HepG2 (cell line): ENCODE data around the gene FRMD1. TPM values are rescaled to one million over a fixed set of nuclear protein-coding genes. Genes with fewer than 3 reads are reported as not detected.
A peak's percentile ranks its signal among the peaks of the same experiment; 100 is the strongest.

Experiments used
- ARNT ChIP-seq: fragments of 450-650 bp; IDR thresholded peaks from 2 replicates; pipeline ENCODE4 v1.6.1; 2017
- CCAR2 ChIP-seq: fragments of 200-400 bp; formaldehyde crosslinking; optimal IDR thresholded peaks from 2 replicates; pipeline ENCODE3; 2018; ENCODE audit warnings: low read depth, mild to moderate bottlenecking, low read length, moderate library complexity
- CREBL2 ChIP-seq: sonication (generic); formaldehyde crosslinking; IDR thresholded peaks from 2 replicates; pipeline ENCODE4 v1.8.1; 2023; ENCODE audit warnings: missing genetic modification reagents, mild to moderate bottlenecking, borderline replicate concordance
- DBP ChIP-seq: sonication (generic); formaldehyde crosslinking; IDR thresholded peaks from 2 replicates; pipeline ENCODE4 v1.4.0; 2020; ENCODE audit warnings: missing genetic modification reagents; ENCODE audit errors: not compliant biosample characterization
- DMAP1 ChIP-seq: IDR thresholded peaks from 2 replicates; pipeline ENCODE4 v1.6.1; 2016
- E2F5 ChIP-seq: sonication (generic); formaldehyde crosslinking; conservative IDR thresholded peaks from 2 replicates; pipeline ENCODE4 v1.4.0; 2020; ENCODE audit warnings: missing genetic modification reagents
- FOXP1 ChIP-seq, 2 experiments: fragments of 450-650 bp in 1 of 2; IDR thresholded peaks; 2 replicates each; pipeline ENCODE4 v1.6.1; 2017 to 2018; ENCODE audit warnings: antibody characterized with exemption in 1 of 2
- GABPB1 ChIP-seq: IDR thresholded peaks from 2 replicates; pipeline ENCODE4 v1.6.1; 2016; ENCODE audit warnings: mild to moderate bottlenecking, missing genetic modification reagents, moderate library complexity, missing compliant biosample characterization
- ISX ChIP-seq: sonication (generic); formaldehyde crosslinking; conservative IDR thresholded peaks from 2 replicates; pipeline ENCODE4 v1.5.0; 2020; ENCODE audit warnings: missing genetic modification reagents
- LCORL ChIP-seq, 2 experiments: fragments of 450-650 bp in 1 of 2; sonication (generic) in 1 of 2; formaldehyde crosslinking in 1 of 2; IDR thresholded peaks; 2 replicates each; pipeline versions ENCODE4 v1.5.0 to v1.6.1; 2017 to 2020; ENCODE audit warnings: antibody characterized with exemption in 1 of 2, missing genetic modification reagents in 1 of 2
- NBN ChIP-seq: fragments of 450-650 bp; conservative IDR thresholded peaks from 2 replicates; pipeline ENCODE4 v1.6.1; 2017
- PAXIP1 ChIP-seq: sonication (generic); formaldehyde crosslinking; conservative IDR thresholded peaks from 2 replicates; pipeline ENCODE4 v1.4.0; 2020; ENCODE audit warnings: mild to moderate bottlenecking, missing genetic modification reagents, moderate library complexity
- RBAK ChIP-seq: sonication (generic); formaldehyde crosslinking; IDR thresholded peaks from 2 replicates; pipeline ENCODE4 v1.5.1; 2020; ENCODE audit warnings: mild to moderate bottlenecking, missing genetic modification reagents
- SOX6 ChIP-seq, 2 experiments: fragments of 450-650 bp in 1 of 2; sonication (generic) in 1 of 2; formaldehyde crosslinking in 1 of 2; IDR thresholded peaks; 2 replicates each; pipeline versions ENCODE4 v1.4.0 to v1.6.1; 2017 to 2020; ENCODE audit warnings: antibody characterized with exemption in 1 of 2, mild to moderate bottlenecking in 1 of 2, missing genetic modification reagents in 1 of 2
- SRY ChIP-seq: sonication (generic); formaldehyde crosslinking; IDR thresholded peaks from 2 replicates; pipeline ENCODE4 v1.8.0; 2022; ENCODE audit warnings: mild to moderate bottlenecking, missing genetic modification reagents
- TRIM22 ChIP-seq: fragments of 450-650 bp; IDR thresholded peaks from 2 replicates; pipeline ENCODE4 v1.6.1; 2017
- ZFX ChIP-seq: sonication (generic); formaldehyde crosslinking; IDR thresholded peaks from 2 replicates; pipeline ENCODE4 v1.4.0; 2020; ENCODE audit warnings: mild to moderate bottlenecking, low read depth, missing genetic modification reagents, moderate library complexity
- ZNF101 ChIP-seq: sonication (generic); formaldehyde crosslinking; IDR thresholded peaks from 2 replicates; pipeline ENCODE4 v1.4.0; 2020; ENCODE audit warnings: mild to moderate bottlenecking, low read depth, missing genetic modification reagents, borderline replicate concordance
- ZNF468 ChIP-seq: sonication (generic); formaldehyde crosslinking; IDR thresholded peaks from 2 replicates; pipeline ENCODE4 v1.8.0; 2022; ENCODE audit warnings: mild to moderate bottlenecking, moderate library complexity, missing genetic modification reagents
- ZSCAN12 ChIP-seq: sonication (generic); formaldehyde crosslinking; IDR thresholded peaks from 2 replicates; pipeline ENCODE4 v1.9.0; 2021; ENCODE audit warnings: mild to moderate bottlenecking, missing genetic modification reagents
- polyA plus RNA-seq, 8 experiments: library from polyadenylated mRNA; depleted of rRNA in 3 of 8; stranded (reverse) in 7 of 8; unstranded in 1 of 8; fragments of >200 nt; fragmentation: Illumina TruSeq in 4 of 8; extraction: Trizol in 4 of 8; gene quantifications; 2 replicates each; pipeline versions ENCODE4 v1.2.1 to v1.2.3, GENCODE V29; 2011 to 2016; ENCODE audit warnings: low read depth in 4 of 8, missing spikeins in 1 of 8, mixed read lengths in 1 of 8; ENCODE audit not compliant: insufficient read depth in 1 of 8
- total RNA-seq, 5 experiments: library from RNA; depleted of rRNA; stranded (reverse); fragments of >200 nt; fragmentation: Illumina TruSeq; extraction: Trizol; gene quantifications; 2 replicates each; pipeline ENCODE4 v1.2.3, GENCODE V29; 2016; ENCODE audit warnings: low read depth in 1 of 5
- TF ChIP-seq, protein P1 (sequence below): sonication (generic); formaldehyde crosslinking; IDR thresholded peaks from 2 replicates; pipeline ENCODE4 v1.9.0; 2021; ENCODE audit warnings: missing genetic modification reagents, mild to moderate bottlenecking, borderline replicate concordance
- TF ChIP-seq, protein P2 (sequence below): IDR thresholded peaks from 2 replicates; pipeline ENCODE4 v1.6.1; 2016; ENCODE audit warnings: control low read depth

FRMD1 gene
- total and polyA plus RNA-seq, 2 of the 13 experiments (the other 11 are each of a cell fraction or from before 2014, with no cell fraction given), result 0.01 TPM; not detected in 1

DNA sequence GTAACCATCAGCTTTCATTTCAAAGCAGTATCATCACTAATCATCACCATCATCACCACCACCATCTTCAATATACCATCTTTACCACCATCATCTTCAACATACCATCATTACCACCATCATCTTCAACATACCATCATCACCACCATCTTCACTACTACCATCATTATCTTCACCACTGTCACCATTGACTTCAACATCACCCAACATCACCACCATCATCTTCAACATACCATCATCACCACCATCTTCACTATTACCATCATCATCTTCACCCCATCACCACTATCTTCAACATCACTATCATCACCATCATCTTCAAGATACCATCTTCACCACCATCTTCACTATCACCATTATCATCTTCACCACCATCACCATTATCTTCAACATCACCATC is 40.5 kb upstream of the FRMD1 start (continued):
- no peak for TF ChIP-seq DBP (CRISPR knock-in tag)
- no peak for TF ChIP-seq GABPB1 (CRISPR knock-in tag)
- no peak for TF ChIP-seq ISX (CRISPR knock-in tag)
- TF ChIP-seq DMAP1 (CRISPR knock-in tag), result no peak
- TF ChIP-seq ARNT, result peak; percentile 82; the same call in 1 of the 2 replicates
- peak; percentile 62 for TF ChIP-seq FOXP1 (IDR thresholded peaks at IDR 0.05)
- no peak for TF ChIP-seq FOXP1 (CRISPR knock-in tag; IDR thresholded peaks at IDR 0.05)
- TF ChIP-seq CREBL2 (CRISPR knock-in tag), result no peak
- peak; percentile 25; the same call in 1 of the 2 replicates for TF ChIP-seq LCORL (IDR thresholded peaks at IDR 0.05)
- no peak for TF ChIP-seq LCORL (CRISPR knock-in tag; IDR thresholded peaks at IDR 0.05)
- TF ChIP-seq ZNF468 (CRISPR knock-in tag), result no peak
- no peak for TF ChIP-seq ZNF101 (CRISPR knock-in tag)
- TF ChIP-seq, protein P1, sequence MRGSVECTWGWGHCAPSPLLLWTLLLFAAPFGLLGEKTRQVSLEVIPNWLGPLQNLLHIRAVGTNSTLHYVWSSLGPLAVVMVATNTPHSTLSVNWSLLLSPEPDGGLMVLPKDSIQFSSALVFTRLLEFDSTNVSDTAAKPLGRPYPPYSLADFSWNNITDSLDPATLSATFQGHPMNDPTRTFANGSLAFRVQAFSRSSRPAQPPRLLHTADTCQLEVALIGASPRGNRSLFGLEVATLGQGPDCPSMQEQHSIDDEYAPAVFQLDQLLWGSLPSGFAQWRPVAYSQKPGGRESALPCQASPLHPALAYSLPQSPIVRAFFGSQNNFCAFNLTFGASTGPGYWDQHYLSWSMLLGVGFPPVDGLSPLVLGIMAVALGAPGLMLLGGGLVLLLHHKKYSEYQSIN, result no peak
- TF ChIP-seq E2F5, result no peak
- no peak for TF ChIP-seq SRY (CRISPR knock-in tag)
- TF ChIP-seq PAXIP1 (CRISPR knock-in tag), result no peak
- no peak for TF ChIP-seq ZFX
- TF ChIP-seq SOX6 (IDR thresholded peaks at IDR 0.05), result peak; percentile 94; the same call in 1 of the 2 replicates
- no peak for TF ChIP-seq SOX6 (CRISPR knock-in tag; IDR thresholded peaks at IDR 0.05)
- TF ChIP-seq, protein P2, sequence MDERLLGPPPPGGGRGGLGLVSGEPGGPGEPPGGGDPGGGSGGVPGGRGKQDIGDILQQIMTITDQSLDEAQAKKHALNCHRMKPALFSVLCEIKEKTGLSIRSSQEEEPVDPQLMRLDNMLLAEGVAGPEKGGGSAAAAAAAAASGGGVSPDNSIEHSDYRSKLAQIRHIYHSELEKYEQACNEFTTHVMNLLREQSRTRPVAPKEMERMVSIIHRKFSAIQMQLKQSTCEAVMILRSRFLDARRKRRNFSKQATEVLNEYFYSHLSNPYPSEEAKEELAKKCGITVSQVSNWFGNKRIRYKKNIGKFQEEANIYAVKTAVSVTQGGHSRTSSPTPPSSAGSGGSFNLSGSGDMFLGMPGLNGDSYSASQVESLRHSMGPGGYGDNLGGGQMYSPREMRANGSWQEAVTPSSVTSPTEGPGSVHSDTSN, result no peak
- no peak for TF ChIP-seq RBAK (CRISPR knock-in tag)
- peak; percentile 84; the same call in 1 of the 2 replicates for TF ChIP-seq TRIM22
- 0 out of 2 replicates have a peak, but pooled peaks have one; percentile 77 for TF ChIP-seq NBN
- no peak for TF ChIP-seq ZSCAN12 (CRISPR knock-in tag)
- TF ChIP-seq CCAR2, result no peak
